Stimulated activated CD8-positive, alpha-beta memory T cell treated with anti-CD3 and anti-CD28 coated beads, Interleukin-2, amount 100 ng/mL, for 1 hour (primary cell): ENCODE results near the gene AKAP14.
"Not testable (repeated sequence)": the region's sequence is repeated elsewhere in the genome, so short reads cannot be mapped to it uniquely, and the experiment has no call there.

ENCODE experiments used
- DNase-seq, 2 donors: peaks; one replicate each; pipeline ENCODE4 v3.0.0-alpha.2; 2020; ENCODE audit warnings: low read depth in 2 of 2

Gene AKAP14

DNA sequence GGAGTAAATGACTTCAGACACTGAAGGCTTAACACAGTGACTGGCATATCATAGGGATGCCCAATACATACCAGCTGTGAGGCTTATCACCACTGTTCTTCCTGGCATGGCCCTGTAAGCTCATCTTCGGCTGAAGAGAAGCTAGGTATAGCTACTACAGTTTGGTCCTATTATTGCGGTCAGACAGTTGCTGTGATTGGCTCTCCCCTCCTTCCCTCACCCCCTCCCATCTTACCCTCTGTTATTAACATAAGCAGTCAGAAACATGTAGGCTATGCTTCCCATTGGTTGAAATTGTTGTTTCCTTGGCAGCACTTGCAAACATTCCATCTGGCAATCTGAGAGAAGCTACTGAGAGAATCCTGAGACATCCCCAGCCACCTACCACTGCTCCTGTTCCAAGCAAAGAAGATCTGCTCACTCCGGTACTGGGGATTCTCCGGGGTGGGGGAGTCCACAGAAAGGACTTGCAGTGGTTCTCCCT, at the start of gene AKAP14:
TSS of gene AKAP14 (plus strand) at position 51 of the 484 bp plus-strand sequence. CDS start 7,331 bp downstream, outside the sequence.
- DNase-seq = no peak

GRCh38 chrX:119852382-119853353, 43.0 kb upstream of the AKAP14 start, which contains the start of gene UPF3B:
UPF3B (minus strand) TSS chrX:119852963; CDS start chrX:119852928, 35 bp downstream.
- DNase-seq = peak; percentile 84 to 86

- no peak for DNase-seq
These were observed 42.2 kb upstream of the AKAP14 start for GRCh38 chrX:119853444-119853843.

GRCh38 chrX:119870626-119871131, 25.0 kb upstream of the AKAP14 start:
- DNase-seq = peak in 1 of 2 donors; percentile 5

GRCh38 chrX:119871245-119871598, 24.5 kb upstream of the AKAP14 start:
- no peak for DNase-seq

GRCh38 chrX:119871599-119872395, 23.9 kb upstream of the AKAP14 start, which contains the start of the genes NDUFA1 and RNF113A:
NDUFA1 (plus strand) TSS chrX:119871832; CDS start chrX:119871912, 80 bp downstream.
RNF113A (minus strand) TSS chrX:119871733; CDS start chrX:119871613, 120 bp downstream.
- peak; percentile 62 to 71 for DNase-seq

- no peak for DNase-seq
These were observed 17.0 kb upstream of the AKAP14 start for GRCh38 chrX:119878740-119879139.

GRCh38 chrX:119880076-119880475, 15.6 kb upstream of the AKAP14 start:
- no peak for DNase-seq

- DNase-seq = no peak
These were observed 14.9 kb upstream of the AKAP14 start for GRCh38 chrX:119880552-119881437.

- no peak for DNase-seq
These were observed 9.9 kb upstream of the AKAP14 start for GRCh38 chrX:119885554-119886428.

DNA sequence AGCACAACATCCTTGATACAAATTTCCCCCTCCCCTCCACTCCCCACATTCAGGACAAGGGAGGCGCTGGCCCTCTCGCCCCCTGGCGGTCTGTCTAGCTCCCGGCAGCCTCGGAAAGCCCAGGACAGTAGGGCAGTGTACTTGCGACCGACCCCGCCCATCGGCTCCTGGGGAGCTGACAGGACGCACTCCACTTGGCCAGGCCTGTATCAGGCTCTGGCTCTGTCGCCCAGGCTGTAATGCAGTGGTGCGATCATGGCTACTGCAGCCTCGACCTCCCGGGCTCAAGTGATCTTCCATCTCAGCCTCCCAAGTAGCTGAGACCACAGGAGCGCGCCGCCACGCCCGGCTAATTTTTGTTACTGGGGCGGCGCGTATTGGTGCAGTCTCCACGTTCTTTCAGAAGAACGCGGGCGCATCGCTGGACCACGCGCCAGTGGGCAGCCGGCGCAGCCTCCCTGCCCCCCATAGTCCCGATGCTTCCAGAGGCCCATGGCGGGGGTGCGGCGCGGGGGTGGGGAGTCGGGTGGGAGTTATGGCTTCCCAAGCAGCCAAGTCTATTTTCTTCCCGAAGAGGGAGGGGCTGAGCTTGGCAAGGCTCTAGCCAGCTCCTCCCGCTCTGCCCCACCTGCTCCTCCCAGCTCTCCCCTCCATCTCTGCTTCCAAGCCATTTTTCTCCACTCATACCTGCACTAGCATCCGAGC, 7.8 kb upstream of the AKAP14 start:
- peak in 1 of 2 donors; percentile 20 for DNase-seq

DNA sequence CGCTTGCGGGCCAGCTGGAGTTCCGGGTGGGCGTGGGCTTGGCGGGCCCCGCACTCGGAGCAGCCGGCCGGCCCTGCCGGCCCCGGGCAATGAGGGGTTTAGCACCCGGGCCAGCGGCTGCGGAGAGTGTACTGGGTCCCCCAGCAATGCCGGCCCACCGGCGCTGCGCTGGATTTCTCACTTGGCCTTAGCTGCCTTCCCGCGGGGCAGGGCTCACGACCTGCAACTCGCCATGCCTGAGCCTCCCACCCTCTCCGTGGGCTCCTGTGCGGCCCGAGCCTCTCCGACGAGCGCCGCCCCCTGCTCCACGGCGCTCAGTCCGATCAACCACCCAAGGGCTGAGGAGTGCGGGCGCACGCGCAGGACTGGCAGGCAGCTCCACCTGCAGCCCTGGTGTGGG, 5.1 kb upstream of the AKAP14 start:
- not testable (repeated sequence) for DNase-seq

- not testable (repeated sequence) for DNase-seq
These were observed 3.6 kb upstream of the AKAP14 start for GRCh38 chrX:119891961-119892692.

DNA sequence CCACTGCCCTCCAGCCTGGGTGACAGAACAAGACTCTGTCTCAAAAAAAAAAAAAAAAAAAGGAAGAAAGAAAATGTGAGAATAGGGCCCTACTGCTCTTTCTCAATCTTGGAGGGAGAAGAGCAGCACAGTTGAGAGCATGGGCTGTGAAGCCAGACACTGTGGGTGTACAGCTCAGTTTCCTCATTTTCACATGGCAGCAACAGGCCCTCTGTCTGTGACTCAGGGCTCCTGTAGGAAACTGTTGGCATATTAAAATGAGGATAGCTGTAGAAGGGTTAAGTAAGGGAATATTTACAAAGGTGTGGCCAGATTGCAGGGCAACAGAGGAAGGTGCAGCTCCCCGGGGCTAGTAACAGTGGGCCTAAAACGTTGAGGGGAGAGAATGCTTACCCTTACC, 3.4 kb downstream of the AKAP14 start:
- DNase-seq = no peak

DNA sequence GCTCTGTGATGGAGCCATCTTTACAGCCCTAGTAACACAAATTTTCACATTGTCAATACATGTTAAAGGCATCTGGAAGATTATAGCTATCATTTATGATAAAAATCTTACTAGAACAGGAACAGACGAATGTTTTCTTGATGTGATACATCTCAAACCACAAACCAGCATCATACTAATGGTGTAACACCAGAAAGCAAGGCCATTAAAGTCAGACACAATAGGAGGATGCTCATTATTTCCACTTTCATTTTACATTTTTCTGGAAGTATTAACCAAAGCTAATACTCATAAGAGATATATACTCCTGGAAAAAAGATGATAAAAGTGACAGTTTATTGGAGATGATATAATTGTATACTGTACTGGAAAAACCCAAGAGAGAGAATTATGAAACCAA, 5.3 kb downstream of the AKAP14 start:
- DNase-seq = no peak

- DNase-seq = no peak
These were observed 20.6 kb downstream of the AKAP14 start for GRCh38 chrX:119916310-119916709.

DNA sequence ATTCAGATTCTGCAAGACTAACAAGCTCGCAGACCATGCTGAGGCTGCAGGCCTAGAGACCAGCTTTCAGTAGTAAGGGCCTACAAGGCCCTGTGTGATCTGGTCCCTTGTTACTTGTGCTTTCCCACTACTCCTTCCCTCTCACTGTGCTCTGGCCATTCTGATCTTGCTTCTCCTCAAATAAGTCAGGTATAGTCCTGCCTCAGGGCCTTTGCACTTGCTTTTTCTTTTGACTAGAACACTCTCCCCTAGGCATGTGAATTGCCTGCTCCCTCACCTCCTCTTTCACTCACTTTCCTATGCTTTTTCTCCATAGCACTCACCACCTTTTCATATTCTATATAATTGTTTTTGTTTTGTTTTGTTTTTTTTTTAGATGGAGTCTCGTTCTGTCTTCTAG, 22.2 kb downstream of the AKAP14 start:
- DNase-seq = no peak

DNA sequence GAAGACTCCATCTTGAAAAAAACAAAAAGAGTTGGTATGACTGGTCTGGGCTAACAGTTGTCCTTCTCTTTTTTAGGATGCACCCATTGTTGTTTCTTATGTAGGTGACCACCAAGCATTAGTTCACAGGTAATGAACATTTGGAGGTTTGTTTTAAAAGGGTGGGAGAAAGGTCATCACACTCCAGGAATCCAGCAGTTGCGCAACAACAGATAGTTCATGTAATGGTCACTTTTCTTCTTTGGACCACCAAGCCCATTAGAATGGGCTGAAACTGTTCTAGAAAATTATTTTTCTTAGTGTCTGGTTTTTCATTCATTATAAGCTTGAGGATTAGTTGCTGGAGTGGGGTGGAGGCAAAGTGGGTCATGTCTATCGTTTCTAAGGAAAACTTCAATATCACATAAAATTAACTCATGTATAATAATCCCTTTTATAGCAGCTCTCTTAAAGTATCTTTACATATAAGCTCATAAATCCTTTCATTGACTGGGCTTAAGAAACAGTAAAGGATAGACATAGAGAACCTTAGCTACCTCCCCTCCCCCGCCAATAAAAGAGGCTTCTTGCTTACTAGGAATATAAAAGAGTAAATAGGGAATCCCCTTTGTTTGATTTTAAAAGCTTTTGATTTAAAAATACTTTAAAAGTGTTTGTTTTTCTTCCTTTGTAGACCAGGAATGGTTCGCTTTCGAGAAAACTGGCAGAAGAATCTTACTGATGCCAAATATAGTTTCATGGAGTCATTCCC, 24.3 kb downstream of the AKAP14 start:
- no peak for DNase-seq
